DOHH2 (cell line): Measurements from ENCODE around the gene CPZ.

Experiments
- H3F3A ChIP-seq: fragments of 200-600 bp; sonication (generic), shearing (Covaris generic); 2 replicates; pipeline ENCODE4 v1.6.0; 2016; ENCODE audit warnings: antibody characterized with exemption, mild to moderate bottlenecking; ENCODE audit not compliant: control insufficient read depth, insufficient read depth
- H3K27ac ChIP-seq: fragments of 200-600 bp; sonication (generic); 2 replicates; pipeline ENCODE4 v1.5.1; 2014; ENCODE audit warnings: low read depth, mild to moderate bottlenecking, low read length, moderate library complexity
- H3K27me3 ChIP-seq: fragments of 200-600 bp; sonication (generic); 2 replicates; pipeline ENCODE4 v1.6.1; 2014; ENCODE audit warnings: mild to moderate bottlenecking, low read length, mixed read lengths; ENCODE audit not compliant: control insufficient read depth
- H3K36me3 ChIP-seq: fragments of 200-600 bp; sonication (generic); 2 replicates; pipeline ENCODE4 v1.6.1; 2014; ENCODE audit warnings: mild to moderate bottlenecking, low read length, moderate library complexity, mixed read lengths; ENCODE audit not compliant: control insufficient read depth
- H3K4me1 ChIP-seq: fragments of 200-600 bp; sonication (generic); 2 replicates; pipeline ENCODE4 v1.6.1; 2014; ENCODE audit warnings: mild to moderate bottlenecking, low read length, mixed read lengths; ENCODE audit not compliant: control insufficient read depth
- H3K4me2 ChIP-seq: fragments of 200-600 bp; sonication (generic); 2 replicates; pipeline ENCODE4 v1.6.0; 2014; ENCODE audit warnings: mild to moderate bottlenecking, low read length, moderate library complexity
- H3K4me3 ChIP-seq: fragments of 200-600 bp; sonication (generic); 2 replicates; pipeline ENCODE4 v1.5.1; 2014; ENCODE audit warnings: mild to moderate bottlenecking, low read length, mixed read lengths
- H3K79me2 ChIP-seq: fragments of 200-600 bp; sonication (generic); 2 replicates; pipeline ENCODE4 v1.6.1; 2014; ENCODE audit warnings: mild to moderate bottlenecking, low read length, mixed read lengths; ENCODE audit not compliant: control insufficient read depth
- H3K9me2 ChIP-seq: fragments of 200-600 bp; sonication (generic); replicated peaks from 2 replicates; pipeline ENCODE4 v1.6.1; 2014; ENCODE audit warnings: mild to moderate bottlenecking, low read length, mixed read lengths; ENCODE audit not compliant: control insufficient read depth
- H3K9me3 ChIP-seq: fragments of 200-600 bp; sonication (generic); 2 replicates; pipeline ENCODE4 v1.6.1; 2014; ENCODE audit warnings: antibody characterized with exemption, low read length, mixed read lengths; ENCODE audit not compliant: control insufficient read depth, insufficient read depth
- H4K20me1 ChIP-seq: fragments of 200-600 bp; sonication (generic); 2 replicates; pipeline ENCODE4 v1.6.0; 2014; ENCODE audit warnings: low read depth, mild to moderate bottlenecking, antibody characterized with exemption, low read length, moderate library complexity; ENCODE audit not compliant: control insufficient read depth, insufficient read depth
- CTCF ChIP-seq: fragments of 200-600 bp; sonication (generic); IDR thresholded peaks from one replicate; pipeline ENCODE4 v1.5.1; 2014; ENCODE audit warnings: antibody characterized with exemption, mild to moderate bottlenecking, low read depth, low read length; ENCODE audit not compliant: poor library complexity, severe bottlenecking
- EZH2phosphoT487 ChIP-seq: fragments of 200-600 bp; sonication (generic); IDR thresholded peaks from 2 replicates; pipeline ENCODE4 v1.6.1; 2017; ENCODE audit warnings: borderline replicate concordance, mild to moderate bottlenecking, antibody characterized with exemption, low read length, moderate library complexity, mixed read lengths

Gene CPZ

DNA sequence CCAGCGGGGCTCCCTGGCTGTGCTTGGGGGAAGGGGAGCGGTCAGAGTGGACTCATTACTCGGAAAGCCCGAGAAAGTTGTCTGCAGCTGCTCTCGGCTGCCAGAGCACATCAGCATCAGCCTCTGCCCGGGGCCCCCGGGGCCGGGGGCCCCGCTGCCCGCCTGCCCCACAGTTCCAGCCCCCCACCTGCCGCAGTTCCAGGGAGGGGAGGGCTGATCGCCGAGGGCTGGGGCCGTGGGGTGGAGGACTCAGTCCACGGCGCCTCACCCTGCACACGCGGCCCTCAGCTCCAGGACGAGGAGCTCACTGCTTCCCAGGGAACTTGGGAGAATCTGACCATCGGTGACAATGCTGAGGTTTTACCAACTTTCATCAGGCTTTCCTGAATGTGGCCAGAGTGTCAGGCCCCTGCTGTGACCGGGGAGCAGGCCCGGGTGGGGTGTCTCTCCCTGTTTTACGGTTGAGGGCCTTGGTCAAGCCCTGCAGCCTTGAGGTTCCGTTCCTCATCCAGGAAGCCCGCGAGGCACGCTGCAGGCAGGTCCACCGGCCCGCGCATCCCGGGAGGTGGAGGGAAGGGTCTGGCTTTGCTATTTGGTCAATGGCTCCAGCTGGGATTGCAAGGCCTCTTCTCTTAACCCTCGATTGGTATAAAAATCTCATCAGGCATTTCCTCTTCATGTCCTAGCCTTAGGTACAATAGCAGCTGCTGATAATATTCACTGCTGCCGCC is 57.2 kb downstream of the CPZ start:
- no peak overlapping the region for H3K27ac ChIP-seq
- no peak overlapping the region for H3K4me2 ChIP-seq
- H3K9me3 ChIP-seq = no peaks in the 10 kb centered on the region
- no peaks in the 10 kb centered on the region for H3K79me2 ChIP-seq
- H3K4me3 ChIP-seq = no peak overlapping the region
- H3K4me1 ChIP-seq = no peaks in the 10 kb centered on the region
- H3F3A ChIP-seq = no peaks in the 10 kb centered on the region
- TF ChIP-seq CTCF (no peak), EZH2phosphoT487 (no peak)
- H3K36me3 ChIP-seq = no peaks in the 10 kb centered on the region
- no peaks in the 10 kb centered on the region for H3K27me3 ChIP-seq
- no peaks in the 10 kb centered on the region for H3K9me2 ChIP-seq
- no peaks in the 10 kb centered on the region for H4K20me1 ChIP-seq

DNA sequence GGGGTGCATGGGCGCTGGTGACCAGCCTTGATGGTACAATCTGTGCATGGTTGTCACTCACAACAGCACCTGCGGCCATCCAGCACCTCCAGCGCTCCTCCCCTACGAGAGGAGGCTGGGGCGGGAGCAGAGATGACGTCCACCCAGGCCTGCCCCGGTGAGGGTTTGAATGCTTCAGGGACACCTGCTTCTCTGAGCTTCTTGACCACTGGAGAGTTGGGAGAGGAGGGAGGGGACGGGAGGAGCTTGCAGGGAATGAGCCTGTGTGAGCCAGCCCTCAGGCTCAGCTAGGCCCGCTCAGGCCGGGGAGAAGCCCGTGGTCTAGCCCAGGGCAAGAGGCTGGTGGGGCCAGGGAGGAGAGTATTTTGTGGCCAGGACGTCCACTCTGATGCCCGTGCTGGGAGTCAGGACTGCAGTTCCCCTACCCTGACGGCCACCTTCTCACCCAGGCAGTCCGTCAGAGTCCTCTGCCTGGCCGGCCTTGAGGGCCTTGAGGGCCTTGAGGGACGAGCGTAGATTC is 59.2 kb downstream of the CPZ start:
- Histone ChIP-seq H3K9me2 (no peaks in the 10 kb centered on the region), H3K36me3 (no peaks in the 10 kb centered on the region), H3K4me3 (no peak overlapping the region), H3K9me3 (no peaks in the 10 kb centered on the region), H3K27me3 (no peaks in the 10 kb centered on the region), H3F3A (no peaks in the 10 kb centered on the region), H4K20me1 (no peaks in the 10 kb centered on the region), H3K4me1 (no peaks in the 10 kb centered on the region), H3K79me2 (no peaks in the 10 kb centered on the region), H3K27ac (no peak overlapping the region), H3K4me2 (no peak overlapping the region)
- TF ChIP-seq EZH2phosphoT487 = no peak
- TF ChIP-seq CTCF = no peak

GRCh38 chr4:8652181-8653078 is 59.9 kb downstream of the CPZ start:
- Histone ChIP-seq H3K79me2 (no peaks in the 10 kb centered on the region), H3K27ac (no peak overlapping the region), H3K4me2 (no peak overlapping the region), H3K4me1 (no peaks in the 10 kb centered on the region), H3K4me3 (no peak overlapping the region), H3K9me2 (no peaks in the 10 kb centered on the region), H3F3A (no peaks in the 10 kb centered on the region), H3K9me3 (no peaks in the 10 kb centered on the region), H4K20me1 (no peaks in the 10 kb centered on the region), H3K36me3 (no peaks in the 10 kb centered on the region), H3K27me3 (no peaks in the 10 kb centered on the region)
- TF ChIP-seq EZH2phosphoT487 (no peak), CTCF (no peak)
